Measurements from ENCODE around the gene SLC26A4.

SLC26A4 gene

GRCh38 chr7:107754642-107755041 is 94.0 kb downstream of the SLC26A4 start:
- Histone ChIP-seq H3K9me3 (ENCODE audit: control insufficient read depth, insufficient read depth, low read length) (no peaks in the 10 kb centered on the region), H3K27me3 (ENCODE audit: control insufficient read depth, low read length) (no peaks in the 10 kb centered on the region), H3F3A (ENCODE audit: control insufficient read depth, insufficient read depth) (peaks cover 5% of the 10 kb centered on the region; the same call in 1 of the 2 replicates), H3K9me2 (replicated peaks; ENCODE audit: control insufficient read depth, low read length) (no peaks in the 10 kb centered on the region), H3K27ac (ENCODE audit: low read depth, low read length) (no peak overlapping the region), H3K4me3 (ENCODE audit: low read length) (no peak overlapping the region), H3K4me1 (ENCODE audit: control insufficient read depth, low read length) (no peaks in the 10 kb centered on the region), H3K79me2 (ENCODE audit: control insufficient read depth, low read length) (peaks cover 28% of the 10 kb centered on the region), H3K4me2 (ENCODE audit: low read length) (no peak overlapping the region), H4K20me1 (ENCODE audit: control insufficient read depth, insufficient read depth, low read depth, low read length) (0 out of 2 replicates have a peak, but pooled peaks cover 12% of the 10 kb centered on the region), H3K36me3 (ENCODE audit: control insufficient read depth, low read length) (peaks cover 93% of the 10 kb centered on the region)
- TF ChIP-seq EZH2phosphoT487 (IDR thresholded peaks at IDR 0.05; ENCODE audit: borderline replicate concordance, low read length) = no peak
- TF ChIP-seq, protein P1, sequence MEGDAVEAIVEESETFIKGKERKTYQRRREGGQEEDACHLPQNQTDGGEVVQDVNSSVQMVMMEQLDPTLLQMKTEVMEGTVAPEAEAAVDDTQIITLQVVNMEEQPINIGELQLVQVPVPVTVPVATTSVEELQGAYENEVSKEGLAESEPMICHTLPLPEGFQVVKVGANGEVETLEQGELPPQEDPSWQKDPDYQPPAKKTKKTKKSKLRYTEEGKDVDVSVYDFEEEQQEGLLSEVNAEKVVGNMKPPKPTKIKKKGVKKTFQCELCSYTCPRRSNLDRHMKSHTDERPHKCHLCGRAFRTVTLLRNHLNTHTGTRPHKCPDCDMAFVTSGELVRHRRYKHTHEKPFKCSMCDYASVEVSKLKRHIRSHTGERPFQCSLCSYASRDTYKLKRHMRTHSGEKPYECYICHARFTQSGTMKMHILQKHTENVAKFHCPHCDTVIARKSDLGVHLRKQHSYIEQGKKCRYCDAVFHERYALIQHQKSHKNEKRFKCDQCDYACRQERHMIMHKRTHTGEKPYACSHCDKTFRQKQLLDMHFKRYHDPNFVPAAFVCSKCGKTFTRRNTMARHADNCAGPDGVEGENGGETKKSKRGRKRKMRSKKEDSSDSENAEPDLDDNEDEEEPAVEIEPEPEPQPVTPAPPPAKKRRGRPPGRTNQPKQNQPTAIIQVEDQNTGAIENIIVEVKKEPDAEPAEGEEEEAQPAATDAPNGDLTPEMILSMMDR (IDR thresholded peaks at IDR 0.05; ENCODE audit: low read depth, low read length, poor library complexity, severe bottlenecking) = peak; percentile 12

DNA sequence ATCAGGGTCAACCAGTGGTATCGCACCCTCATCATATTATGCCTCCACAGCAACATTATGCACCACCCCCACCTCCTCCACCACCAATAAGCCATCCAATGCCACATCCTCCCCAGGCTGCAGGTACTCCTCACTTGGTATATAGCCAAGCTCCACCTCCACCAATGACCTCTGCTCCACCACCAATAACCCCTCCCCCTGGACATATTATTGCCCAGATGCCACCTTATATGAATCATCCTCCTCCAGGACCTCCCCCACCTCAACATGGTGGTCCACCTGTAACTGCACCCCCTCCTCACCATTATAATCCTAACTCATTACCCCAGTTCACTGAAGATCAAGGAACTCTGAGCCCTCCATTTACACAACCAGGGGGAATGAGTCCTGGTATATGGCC is 98.0 kb downstream of the SLC26A4 start:
- Histone ChIP-seq H3K79me2 (ENCODE audit: control insufficient read depth, low read length) (no peaks in the 10 kb centered on the region), H3K4me3 (ENCODE audit: low read length) (no peak overlapping the region), H3K9me2 (replicated peaks; ENCODE audit: control insufficient read depth, low read length) (no peaks in the 10 kb centered on the region), H3K27me3 (ENCODE audit: control insufficient read depth, low read length) (no peaks in the 10 kb centered on the region), H3K36me3 (ENCODE audit: control insufficient read depth, low read length) (peaks cover 69% of the 10 kb centered on the region), H3K4me2 (ENCODE audit: low read length) (no peak overlapping the region), H3F3A (ENCODE audit: control insufficient read depth, insufficient read depth) (peaks cover 17% of the 10 kb centered on the region; the same call in 1 of the 2 replicates), H3K27ac (ENCODE audit: low read depth, low read length) (no peak overlapping the region), H3K4me1 (ENCODE audit: control insufficient read depth, low read length) (no peaks in the 10 kb centered on the region), H4K20me1 (ENCODE audit: control insufficient read depth, insufficient read depth, low read depth, low read length) (0 out of 2 replicates have a peak, but pooled peaks cover 5% of the 10 kb centered on the region), H3K9me3 (ENCODE audit: control insufficient read depth, insufficient read depth, low read length) (no peaks in the 10 kb centered on the region)
- TF ChIP-seq EZH2phosphoT487 (IDR thresholded peaks at IDR 0.05; ENCODE audit: borderline replicate concordance, low read length) = no peak

DNA sequence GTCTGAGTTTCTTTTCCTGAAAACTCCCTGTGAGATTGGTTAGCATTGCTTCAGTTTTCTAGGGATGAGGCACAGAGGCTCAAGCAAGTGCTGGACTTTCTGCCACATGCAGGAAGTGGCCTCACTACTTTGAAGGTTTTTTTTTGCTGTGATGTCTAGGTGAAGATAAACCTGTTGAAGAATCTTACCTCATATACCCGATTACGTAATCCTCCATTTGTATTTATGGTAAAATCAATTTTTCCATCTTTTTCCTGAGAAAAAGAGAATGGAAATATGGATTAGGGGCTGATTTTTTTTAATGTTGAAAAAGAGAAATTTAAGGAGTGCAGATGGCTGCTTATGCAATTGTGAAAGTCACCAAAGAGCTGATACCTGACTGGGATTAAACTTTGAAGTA is 106.8 kb downstream of the SLC26A4 start:
- Histone ChIP-seq H3K4me2 (ENCODE audit: low read length) (no peak overlapping the region), H3K9me2 (replicated peaks; ENCODE audit: control insufficient read depth, low read length) (no peaks in the 10 kb centered on the region), H3K36me3 (ENCODE audit: control insufficient read depth, low read length) (no peaks in the 10 kb centered on the region), H3K4me1 (ENCODE audit: control insufficient read depth, low read length) (no peaks in the 10 kb centered on the region), H3F3A (ENCODE audit: control insufficient read depth, insufficient read depth) (peaks cover 13% of the 10 kb centered on the region; the same call in 1 of the 2 replicates), H3K9me3 (ENCODE audit: control insufficient read depth, insufficient read depth, low read length) (no peaks in the 10 kb centered on the region), H3K79me2 (ENCODE audit: control insufficient read depth, low read length) (no peaks in the 10 kb centered on the region), H3K27me3 (ENCODE audit: control insufficient read depth, low read length) (peaks cover 13% of the 10 kb centered on the region), H3K4me3 (ENCODE audit: low read length) (no peak overlapping the region), H3K27ac (ENCODE audit: low read depth, low read length) (no peak overlapping the region), H4K20me1 (ENCODE audit: control insufficient read depth, insufficient read depth, low read depth, low read length) (no peaks in the 10 kb centered on the region)
- TF ChIP-seq EZH2phosphoT487 (IDR thresholded peaks at IDR 0.05; ENCODE audit: borderline replicate concordance, low read length) = no peak
- TF ChIP-seq, protein P1 (IDR thresholded peaks at IDR 0.05; ENCODE audit: low read depth, low read length, poor library complexity, severe bottlenecking) = no peak
